Astrocyte (in vitro differentiated cells and primary cell): ENCODE measurements around the gene SSH2.

Experiments used
- CTCF ChIP-seq: IDR thresholded peaks from 2 replicates; pipeline ENCODE4 v1.5.1; 2011; ENCODE audit warnings: low read depth, mild to moderate bottlenecking, inconsistent platforms, low read length, moderate library complexity; ENCODE audit not compliant: insufficient read depth
- EZH2 ChIP-seq: IDR thresholded peaks from 2 replicates; pipeline ENCODE4 v1.6.1; 2012; ENCODE audit warnings: mild to moderate bottlenecking, low read length, inconsistent platforms; ENCODE audit not compliant: insufficient read depth

- TF ChIP-seq CTCF, result no peak
- no peak for TF ChIP-seq EZH2
Observed at GRCh38 chr17:29731589-29731929, 198.5 kb downstream of the SSH2 start.
